ENCODE results near the gene SLC39A11. TPM values are rescaled to one million over a fixed set of nuclear protein-coding genes. Genes with fewer than 3 reads are reported as not detected.

The SLC39A11 gene
- total and polyA plus RNA-seq, 2 experiments from 2014 or later, result 11.7 to 16.4 TPM

DNA sequence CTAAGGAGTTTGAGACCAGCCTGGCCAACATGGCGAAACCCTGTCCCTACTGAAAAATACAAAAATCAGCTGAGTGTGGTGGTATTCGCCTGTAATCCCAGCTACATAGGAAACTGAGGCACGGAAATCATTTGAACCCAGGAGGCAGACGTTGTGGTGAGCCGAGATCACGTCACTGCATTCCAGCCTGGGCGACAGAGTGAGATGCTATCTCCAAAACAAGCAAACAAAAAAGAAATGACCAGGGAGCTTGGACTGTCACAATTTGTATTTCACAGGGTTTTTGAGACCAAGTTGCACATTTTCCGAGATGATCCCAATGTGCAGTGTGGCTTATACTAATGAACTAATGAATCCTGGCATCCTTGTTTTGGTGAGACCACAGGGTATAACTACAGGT is 156.5 kb downstream of the SLC39A11 start:
- 93 to 95% methylated on average over 8 of the region's 8 CpGs for WGBS, 2 experiments (ENCODE audit: low coverage in 1 of 2, low lambda C conversion rate in 2 of 2, missing lambda C conversion rate in 2 of 2)
- no peak for TF ChIP-seq EZH2phosphoT487 (IDR thresholded peaks at IDR 0.05; ENCODE audit: insufficient read depth, low read depth)
- TF ChIP-seq EZH2 (IDR thresholded peaks at IDR 0.05; ENCODE audit: insufficient read depth, poor library complexity, severe bottlenecking), result no peak
- Histone ChIP-seq H3F3A (ENCODE audit: insufficient read depth) (no peaks in the 10 kb centered on the region), H3K4me3 (no peak overlapping the region), H3K9me3 (ENCODE audit: low read depth) (no peaks in the 10 kb centered on the region), H3K9ac (no peak overlapping the region), H3K36me3 (ENCODE audit: low read depth) (no peaks in the 10 kb centered on the region), H2AFZ (no peak overlapping the region), H4K20me1 (ENCODE audit: insufficient read depth) (no peaks in the 10 kb centered on the region), H3K27ac (no peak overlapping the region), H3K27me3 (replicated peaks; ENCODE audit: insufficient read depth) (no peaks in the 10 kb centered on the region), H3K79me2 (ENCODE audit: insufficient read depth) (no peaks in the 10 kb centered on the region), H3K4me1 (ENCODE audit: insufficient read depth) (no peaks in the 10 kb centered on the region), H3K9me2 (ENCODE audit: insufficient read depth) (no peaks in the 10 kb centered on the region), H3K4me2 (ENCODE audit: unreplicated experiment) (no peak overlapping the region)
- DNase-seq, result no peak
- in situ Hi-C loops (cut with MboI), result loop anchor here (10.0 kb wide), 1 partner anchor 61 kb away; no protein-coding TSS in a partner anchor

DNA sequence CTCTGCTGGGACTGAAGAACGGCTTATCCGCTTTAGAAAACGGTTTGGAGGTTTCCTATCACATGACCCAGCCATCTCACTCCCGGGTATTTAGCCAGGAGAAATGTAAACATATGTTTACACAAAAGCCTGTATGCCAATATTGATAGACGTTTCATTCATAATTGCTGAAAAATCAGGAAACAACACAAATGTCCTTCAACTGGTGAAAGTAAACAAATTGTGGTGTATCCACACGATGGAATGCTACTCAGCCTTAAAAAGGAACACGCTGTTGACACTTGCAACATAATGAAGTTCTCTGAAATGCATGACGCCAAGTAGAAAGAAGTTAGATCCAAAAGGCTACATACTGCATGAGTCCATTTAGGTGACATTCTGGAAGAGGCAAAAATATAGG is 157.6 kb downstream of the SLC39A11 start:
- DNase-seq, result no peak
- no peaks in the 10 kb centered on the region for H3K27me3 ChIP-seq (replicated peaks; ENCODE audit: insufficient read depth)
- no peaks in the 10 kb centered on the region for H3F3A ChIP-seq (ENCODE audit: insufficient read depth)
- no peak overlapping the region for H3K4me3 ChIP-seq
- no peaks in the 10 kb centered on the region for H3K4me1 ChIP-seq (ENCODE audit: insufficient read depth)
- in situ Hi-C loops (cut with MboI), result loop anchor here (10.0 kb wide), 1 partner anchor 60 kb away; no protein-coding TSS in a partner anchor
- no peak overlapping the region for H3K4me2 ChIP-seq (ENCODE audit: unreplicated experiment)
- H3K9ac ChIP-seq, result no peak overlapping the region
- H3K9me2 ChIP-seq (ENCODE audit: insufficient read depth), result no peaks in the 10 kb centered on the region
- no peak for TF ChIP-seq EZH2 (IDR thresholded peaks at IDR 0.05; ENCODE audit: insufficient read depth, poor library complexity, severe bottlenecking)
- TF ChIP-seq EZH2phosphoT487 (IDR thresholded peaks at IDR 0.05; ENCODE audit: insufficient read depth, low read depth), result no peak
- H4K20me1 ChIP-seq (ENCODE audit: insufficient read depth), result no peaks in the 10 kb centered on the region
- no peaks in the 10 kb centered on the region for H3K79me2 ChIP-seq (ENCODE audit: insufficient read depth)
- no peaks in the 10 kb centered on the region for H3K36me3 ChIP-seq (ENCODE audit: low read depth)
- no peak overlapping the region for H3K27ac ChIP-seq
- no peaks in the 10 kb centered on the region for H3K9me3 ChIP-seq (ENCODE audit: low read depth)
- no peak overlapping the region for H2AFZ ChIP-seq
- WGBS, 2 experiments (ENCODE audit: low coverage in 1 of 2, low lambda C conversion rate in 2 of 2, missing lambda C conversion rate in 2 of 2), result 91% methylated on average over 8 of the region's 8 CpGs

GRCh38 chr17:72931635-72932034 is 160.9 kb downstream of the SLC39A11 start:
- Histone ChIP-seq H4K20me1 (ENCODE audit: insufficient read depth) (no peaks in the 10 kb centered on the region), H3K4me2 (ENCODE audit: unreplicated experiment) (no peak overlapping the region), H3K4me3 (no peak overlapping the region), H3F3A (ENCODE audit: insufficient read depth) (no peaks in the 10 kb centered on the region), H3K9ac (no peak overlapping the region), H2AFZ (no peak overlapping the region), H3K27ac (no peak overlapping the region), H3K27me3 (replicated peaks; ENCODE audit: insufficient read depth) (no peaks in the 10 kb centered on the region), H3K36me3 (ENCODE audit: low read depth) (no peaks in the 10 kb centered on the region), H3K4me1 (ENCODE audit: insufficient read depth) (no peaks in the 10 kb centered on the region), H3K9me3 (ENCODE audit: low read depth) (no peaks in the 10 kb centered on the region), H3K9me2 (ENCODE audit: insufficient read depth) (no peaks in the 10 kb centered on the region), H3K79me2 (ENCODE audit: insufficient read depth) (no peaks in the 10 kb centered on the region)
- 91 to 93% methylated on average over 5 of the region's 5 CpGs for WGBS, 2 experiments (ENCODE audit: low coverage in 1 of 2, low lambda C conversion rate in 2 of 2, missing lambda C conversion rate in 2 of 2)
- in situ Hi-C loops (cut with MboI), result loop anchor here (10.0 kb wide), 1 partner anchor 57 kb away; no protein-coding TSS in a partner anchor
- DNase-seq, result no peak
- TF ChIP-seq EZH2 (IDR thresholded peaks at IDR 0.05; ENCODE audit: insufficient read depth, poor library complexity, severe bottlenecking) (no peak), EZH2phosphoT487 (IDR thresholded peaks at IDR 0.05; ENCODE audit: insufficient read depth, low read depth) (no peak)

DNA sequence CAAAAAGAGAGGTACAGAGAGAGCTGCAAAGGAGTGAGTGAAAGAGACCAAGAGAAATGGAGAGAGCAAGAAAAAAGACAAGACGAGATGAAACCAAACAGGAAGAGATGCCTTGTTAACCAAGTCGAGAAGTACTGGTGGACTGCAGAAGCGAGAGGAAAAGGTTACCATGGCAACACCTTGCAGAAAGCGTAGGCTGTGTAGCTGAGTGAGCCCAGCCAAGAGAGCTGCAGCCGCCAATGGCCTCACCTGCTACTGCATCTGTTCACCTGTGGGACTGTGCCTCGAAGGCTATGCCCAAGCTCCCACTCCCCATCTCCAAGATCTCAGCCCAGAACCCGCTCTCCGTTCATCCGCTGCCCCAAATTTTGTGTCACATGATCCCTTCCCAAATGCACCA is 161.3 kb downstream of the SLC39A11 start:
- Histone ChIP-seq H3K9ac (no peak overlapping the region), H3K79me2 (ENCODE audit: insufficient read depth) (no peaks in the 10 kb centered on the region)

More for the DNA sequence above, 161.3 kb downstream of the SLC39A11 start:
- Histone ChIP-seq H4K20me1 (ENCODE audit: insufficient read depth) (no peaks in the 10 kb centered on the region), H3K9me2 (ENCODE audit: insufficient read depth) (no peaks in the 10 kb centered on the region), H3K4me1 (ENCODE audit: insufficient read depth) (no peaks in the 10 kb centered on the region), H3K4me2 (ENCODE audit: unreplicated experiment) (no peak overlapping the region), H3K4me3 (no peak overlapping the region), H3K36me3 (ENCODE audit: low read depth) (no peaks in the 10 kb centered on the region), H3F3A (ENCODE audit: insufficient read depth) (no peaks in the 10 kb centered on the region), H3K27me3 (replicated peaks; ENCODE audit: insufficient read depth) (no peaks in the 10 kb centered on the region), H3K9me3 (ENCODE audit: low read depth) (no peaks in the 10 kb centered on the region), H2AFZ (no peak overlapping the region), H3K27ac (no peak overlapping the region)
- WGBS, 2 experiments (ENCODE audit: low coverage in 1 of 2, low lambda C conversion rate in 2 of 2, missing lambda C conversion rate in 2 of 2), result 89 to 90% methylated on average over 9 of the region's 9 CpGs
- in situ Hi-C loops (cut with MboI), result loop anchor here (10.0 kb wide), 1 partner anchor 56 kb away; no protein-coding TSS in a partner anchor
- DNase-seq, result no peak
- TF ChIP-seq EZH2phosphoT487 (IDR thresholded peaks at IDR 0.05; ENCODE audit: insufficient read depth, low read depth) (no peak), EZH2 (IDR thresholded peaks at IDR 0.05; ENCODE audit: insufficient read depth, poor library complexity, severe bottlenecking) (no peak)

Data from GM23248 (cell line).